HG03039 (cell line): ENCODE results near the gene GRM8.

Source experiments
- ATAC-seq: cut with Tn5 transposase; IDR thresholded peaks from one replicate; pipeline ENCODE4 v1.9.1; 2021; ENCODE audit warnings: mild to moderate bottlenecking, moderate library complexity; ENCODE audit not compliant: unreplicated experiment

GRM8 gene

GRCh38 chr7:127231415-127231814 is 21.3 kb downstream of the GRM8 start:
- no peak for ATAC-seq

GRCh38 chr7:127230192-127230925 is 22.4 kb downstream of the GRM8 start:
- no peak for ATAC-seq

GRCh38 chr7:127226685-127227374 is 25.9 kb downstream of the GRM8 start:
- ATAC-seq = no peak

GRCh38 chr7:127221731-127222130 is 31.0 kb downstream of the GRM8 start:
- ATAC-seq = no peak

GRCh38 chr7:127214956-127215718 is 37.6 kb downstream of the GRM8 start:
- no peak for ATAC-seq

GRCh38 chr7:127209886-127210285 is 42.9 kb downstream of the GRM8 start:
- ATAC-seq = no peak

GRCh38 chr7:127208860-127209259 is 43.9 kb downstream of the GRM8 start:
- ATAC-seq = no peak

- no peak for ATAC-seq
Measured at GRCh38 chr7:127208351-127208750, 44.4 kb downstream of the GRM8 start.

GRCh38 chr7:127207806-127208205 is 44.9 kb downstream of the GRM8 start:
- no peak for ATAC-seq

GRCh38 chr7:127207230-127207629 is 45.5 kb downstream of the GRM8 start:
- no peak for ATAC-seq

- ATAC-seq = no peak
Measured at GRCh38 chr7:127194571-127194970, 58.2 kb downstream of the GRM8 start.

GRCh38 chr7:127189886-127190285 is 62.9 kb downstream of the GRM8 start:
- ATAC-seq = no peak

GRCh38 chr7:127189074-127189473 is 63.7 kb downstream of the GRM8 start:
- no peak for ATAC-seq

- no peak for ATAC-seq
Measured at GRCh38 chr7:127187740-127188139, 65.0 kb downstream of the GRM8 start.

- no peak for ATAC-seq
Measured at GRCh38 chr7:127186686-127187085, 66.1 kb downstream of the GRM8 start.

- ATAC-seq = no peak
Measured at GRCh38 chr7:127177156-127177555, 75.6 kb downstream of the GRM8 start.

- ATAC-seq = no peak
Measured at GRCh38 chr7:127162366-127162765, 90.4 kb downstream of the GRM8 start.

GRCh38 chr7:127158659-127159058 is 94.1 kb downstream of the GRM8 start:
- no peak for ATAC-seq

- no peak for ATAC-seq
Measured at GRCh38 chr7:127154958-127155357, 97.8 kb downstream of the GRM8 start.

- ATAC-seq = no peak
Measured at GRCh38 chr7:127154101-127154500, 98.6 kb downstream of the GRM8 start.

- ATAC-seq = no peak
Measured at GRCh38 chr7:127153315-127153714, 99.4 kb downstream of the GRM8 start.

- no peak for ATAC-seq
Measured at GRCh38 chr7:127152423-127152822, 100.3 kb downstream of the GRM8 start.
